H1 (cell line): ENCODE data around the gene ZNF726. TPM values are rescaled to one million over a fixed set of nuclear protein-coding genes. Genes with fewer than 3 reads are reported as not detected.

Source experiments
- BCL11A ChIP-seq, 2 experiments: IDR thresholded peaks; one replicate each; pipeline ENCODE4 v1.6.1; 2011; ENCODE audit warnings: low read depth in 2 of 2, low read length in 2 of 2, mild to moderate bottlenecking in 2 of 2
- RNF2 ChIP-seq: fragments of 200-900, 300-1000 bp; sonication (generic); IDR thresholded peaks from 2 replicates; pipeline ENCODE4 v1.7.1; 2016; ENCODE audit warnings: borderline replicate concordance, low read depth, mild to moderate bottlenecking, antibody characterized with exemption, low read length; ENCODE audit not compliant: poor library complexity, severe bottlenecking; ENCODE audit errors: missing control alignments
- USF2 ChIP-seq: IDR thresholded peaks from 2 replicates; pipeline ENCODE4 v1.6.1; 2011; ENCODE audit warnings: low read length, improper control_type of control experiment
- ZNF274 ChIP-seq: IDR thresholded peaks from 2 replicates; pipeline ENCODE4 v1.7.0; 2012; ENCODE audit warnings: low read length, borderline replicate concordance; ENCODE audit errors: extremely low read depth
- polyA plus RNA-seq, 7 experiments: library from polyadenylated mRNA; depleted of rRNA in 3 of 7; stranded (reverse) in 5 of 7; unstranded in 2 of 7; fragments of >200 nt in 5 of 7; fragments of 200-250 nt in 2 of 7; gene quantifications; 1 replicate in 5 of 7; 2 replicates in 1 of 7; 4 replicates in 1 of 7; pipeline versions ENCODE4 v1.2.1 to v1.2.3, GENCODE V29; 2011 to 2013; ENCODE audit warnings: missing spikeins in 2 of 7, mixed read lengths in 2 of 7
- total RNA-seq: library from RNA; stranded (reverse); fragmentation: NEBNext Ultra II Directional; extraction: Animal tissue kit (Norgen Biotek cat#: 25700); gene quantifications from 2 replicates; pipeline ENCODE4 v1.2.1, GENCODE V29; 2021

Gene ZNF726
- total and polyA plus RNA-seq, 2 of the 8 experiments (the other 6 are each of a cell fraction or from before 2014, with no cell fraction given), result not detected

- TF ChIP-seq USF2 (no peak), BCL11A (IDR thresholded peaks at IDR 0.05; ENCODE audit: low read depth in 2 of 2, low read length in 2 of 2) (no peak), RNF2 (no peak), ZNF274 (no peak)
These were observed 2.3 kb downstream of the ZNF726 start (continued) for GRCh38 chr19:23916991-23917390.
